ENCODE results near the gene EIF4ENIF1. TPM values are rescaled to one million over a fixed set of nuclear protein-coding genes. Genes with fewer than 3 reads are reported as not detected.

Gene EIF4ENIF1
- total RNA-seq, 1 experiment from 2014 or later, result 36.3 TPM

GRCh38 chr22:31496735-31497146, 7.1 kb upstream of the EIF4ENIF1 start:
- Histone ChIP-seq H2BK20ac (ENCODE audit: low read depth, low read length, poor library complexity, severe bottlenecking) (no peak overlapping the region), H2BK12ac (ENCODE audit: insufficient read length, low read depth, low read length) (no peak overlapping the region), H3K9me3 (ENCODE audit: control insufficient read depth, low read depth, low read length) (no peaks in the 10 kb centered on the region), H3K79me2 (ENCODE audit: insufficient read depth, low read length) (0 out of 2 replicates have a peak, but pooled peaks cover 2% of the 10 kb centered on the region), H3K4me2 (ENCODE audit: insufficient read depth, insufficient read length, low read length) (peak overlapping the region; percentile 84), H3K14ac (ENCODE audit: insufficient read depth, low read length) (peak overlapping the region; percentile 36; the same call in 1 of the 2 replicates), H4K91ac (ENCODE audit: insufficient read length, low read depth, low read length) (no peak overlapping the region), H3K27me3 (ENCODE audit: insufficient read depth, low read length) (no peaks in the 10 kb centered on the region; the same call in 1 of the 2 replicates), H3K23ac (ENCODE audit: insufficient read length, low read depth, low read length) (no peak overlapping the region), H3T11ph (ENCODE audit: low read length) (no peak overlapping the region), H3K56ac (ENCODE audit: insufficient read length, low read depth, low read length) (no peak overlapping the region), H2AK5ac (ENCODE audit: insufficient read length, low read length) (no peak overlapping the region), H4K8ac (replicated peaks; ENCODE audit: insufficient read length, low read depth, low read length) (no peak overlapping the region), H3K4me1 (ENCODE audit: insufficient read depth, low read length) (no peaks in the 10 kb centered on the region), H2BK120ac (ENCODE audit: low read depth, low read length, poor library complexity, severe bottlenecking) (no peak overlapping the region), H3K4ac (ENCODE audit: low read depth, low read length) (no peak overlapping the region), H3K9ac (ENCODE audit: extremely low read depth, insufficient read length, low read length) (peak overlapping the region; percentile 44), H3K27ac (ENCODE audit: insufficient read length, low read depth, low read length) (no peak overlapping the region), H4K20me1 (ENCODE audit: control insufficient read depth, insufficient read depth, insufficient read length) (no peaks in the 10 kb centered on the region), H2AFZ (ENCODE audit: low read length) (no peak overlapping the region), H3K18ac (ENCODE audit: insufficient read length, low read depth, low read length) (no peak overlapping the region), H3K79me1 (ENCODE audit: insufficient read depth, low read depth, low read length, poor library complexity, severe bottlenecking) (no peaks in the 10 kb centered on the region), H4K5ac (ENCODE audit: insufficient read length, low read depth, low read length) (no peak overlapping the region), H2BK15ac (ENCODE audit: low read depth, low read length) (no peak overlapping the region), H3K23me2 (ENCODE audit: insufficient read length, low read depth, low read length, poor library complexity, severe bottlenecking) (peaks cover 5% of the 10 kb centered on the region), H2BK5ac (ENCODE audit: insufficient read length, low read length) (no peak overlapping the region)
- Mint-ChIP-seq H3K27ac (peak overlapping the region in 1 of 3 experiments; percentile 18; a peak in 2 of 7 replicates), H3K27me3 (ENCODE audit: low read depth) (peaks cover 11% of the 10 kb centered on the region), H3K4me1 (peaks cover 21 to 22% of the 10 kb centered on the region in 2 experiments), H3K9me3 (peaks cover 11% of the 10 kb centered on the region in 2 experiments), H3K36me3 (ENCODE audit: insufficient read depth in 1 of 3, low read depth in 3 of 3) (peaks cover 0 to 17% (median 6%) of the 10 kb centered on the region in 3 experiments; a peak in 5 of 7 replicates), H3K4me3 (peak overlapping the region; percentile 85 to 89)
- no peak for DNase-seq
- WGBS (ENCODE audit: extremely low coverage, insufficient read length, low lambda C conversion rate), result no CpG with 5 or more reads among the region's 30 CpGs
- no peak for TF ChIP-seq CTCF (conservative IDR thresholded peaks at IDR 0.05)

All from H9 (cell line).